Neural progenitor cell (in vitro differentiated cells): ENCODE measurements around the gene PFN1.

Experiments
- CTCF ChIP-seq: fragments of 200-600 bp; sonication (generic); IDR thresholded peaks from 2 replicates; pipeline ENCODE4 v1.5.1; 2017; ENCODE audit warnings: antibody characterized with exemption, mild to moderate bottlenecking
- EZH2 ChIP-seq: fragments of 200-600 bp; sonication (generic); IDR thresholded peaks from 2 replicates; pipeline ENCODE4 v1.6.1; 2017; ENCODE audit warnings: antibody characterized with exemption, mild to moderate bottlenecking, moderate library complexity
- EZH2phosphoT487 ChIP-seq: fragments of 200-600 bp; sonication (generic); IDR thresholded peaks from 2 replicates; pipeline ENCODE4 v1.6.1; 2017; ENCODE audit warnings: antibody characterized with exemption

DNA sequence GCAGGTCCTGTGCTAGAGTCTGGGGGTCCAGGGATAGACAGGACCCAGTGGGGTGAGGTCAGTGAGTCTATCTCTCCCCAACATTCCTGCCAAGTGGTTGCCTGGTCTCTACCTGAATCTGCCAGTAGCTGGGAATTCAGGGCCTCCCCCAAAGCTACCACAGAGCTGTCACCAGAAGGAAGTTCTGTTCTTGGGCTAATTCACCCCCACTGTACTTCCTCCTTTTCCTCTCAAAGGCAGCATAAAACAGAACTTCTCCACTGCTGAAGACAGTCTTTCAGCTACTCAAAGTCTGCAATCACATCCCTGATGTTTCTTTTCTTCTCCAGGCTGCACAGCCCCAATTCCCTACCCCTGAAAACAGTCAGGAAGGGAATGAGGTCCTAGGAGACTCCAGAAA is 30.4 kb upstream of the PFN1 start:
- TF ChIP-seq CTCF, result no peak
- TF ChIP-seq EZH2, result no peak
- TF ChIP-seq EZH2phosphoT487, result no peak
